Measurements from ENCODE around the gene PPM1E. TPM values are rescaled to one million over a fixed set of nuclear protein-coding genes. Genes with fewer than 3 reads are reported as not detected.

PPM1E gene
- total and polyA plus RNA-seq, 2 of the 4 experiments (the other 2 are of a cell fraction): under 0.01 to 0.05 TPM

GRCh38 chr17:58710948-58711552, 44.6 kb upstream of the PPM1E start:
- Histone ChIP-seq H2BK5ac (ENCODE audit: low read depth, low read length, poor library complexity, severe bottlenecking) (no peak overlapping the region), H3K4me2 (ENCODE audit: low read depth, low read length) (no peak overlapping the region), H3K27ac (ENCODE audit: insufficient read depth, low read length) (no peak overlapping the region), H3K36me3 (ENCODE audit: control insufficient read depth, insufficient read depth, low read length) (0 out of 2 replicates have a peak, but pooled peaks cover 2% of the 10 kb centered on the region), H3K4me1 (ENCODE audit: control insufficient read depth, insufficient read depth, low read length) (no peaks in the 10 kb centered on the region), H4K8ac (ENCODE audit: low read depth in 2 of 2, low read length in 2 of 2) (no peak overlapping the region), H4K20me1 (ENCODE audit: insufficient read depth, low read length) (no peaks in the 10 kb centered on the region), H3K56ac (ENCODE audit: extremely low read depth, insufficient read depth, low read length) (no peak overlapping the region), H3K14ac (replicated peaks; ENCODE audit: low read depth, low read length) (no peak overlapping the region), H4K91ac (ENCODE audit: insufficient read depth, low read depth, low read length) (no peak overlapping the region), H3K9ac (ENCODE audit: low read depth, low read length) (no peak overlapping the region), H3K23ac (ENCODE audit: low read depth, low read length) (no peak overlapping the region), H3K18ac (ENCODE audit: low read depth, low read length) (no peak overlapping the region), H3K9me1 (ENCODE audit: insufficient read depth, low read length) (no peaks in the 10 kb centered on the region), H2BK20ac (ENCODE audit: low read depth, low read length) (no peak overlapping the region; the same call in 1 of the 2 replicates), H2BK120ac (ENCODE audit: low read depth, low read length) (no peak overlapping the region), H2AK9ac (replicated peaks; ENCODE audit: low read depth, low read length, poor library complexity) (no peak overlapping the region), H3K27me3 (ENCODE audit: control insufficient read depth, insufficient read depth, low read length) (no peaks in the 10 kb centered on the region), H2AFZ (replicated peaks; ENCODE audit: low read length, poor library complexity) (no peak overlapping the region), H3K4ac (ENCODE audit: low read depth, low read length) (no peak overlapping the region), H3K4me3 (ENCODE audit: insufficient read depth, low read depth, low read length) (no peak overlapping the region), H3K9me3 (ENCODE audit: control insufficient read depth, insufficient read depth, low read length) (no peaks in the 10 kb centered on the region), H2AK5ac (ENCODE audit: low read depth, low read length) (no peak overlapping the region), H4K5ac (ENCODE audit: low read depth, low read length) (no peak overlapping the region), H3K79me1 (ENCODE audit: low read depth in 1 of 2, low read length in 2 of 2) (no peaks in the 10 kb centered on the region), H2BK15ac (ENCODE audit: low read depth, low read length) (no peak overlapping the region)
- dilution Hi-C loops (cut with HindIII; ENCODE audit: low sequenced_read_pairs, unreplicated experiment) (no loop called here), intact Hi-C loops (cut with micrococcal nuclease) (loop anchor here (1.0 to 10.0 kb wide), 4 partner anchors 56 to 293 kb away; no protein-coding TSS in a partner anchor), in situ Hi-C loops (cut with MboI; ENCODE audit: low sequenced_read_pairs) (loop anchor here (5.0 kb wide), 1 partner anchor 296 kb away; no protein-coding TSS in a partner anchor)
- ATAC-seq (ENCODE audit: low read depth): peak; percentile 65; the same call in 1 of the 2 replicates
- ChIA-PET POLR2A (ENCODE audit: unreplicated experiment) (no interaction called here), CTCF (interaction anchor here (0.5 to 2.8 kb wide), 9 partner anchors 11 to 293 kb away, joined by 3 to 28 read pairs (median 4); partner anchors contain the start of gene TEX14)
- no TSS peak for BruUV-seq (replicated peaks)
- WGBS, 2 experiments (ENCODE audit: extremely low coverage in 2 of 2, insufficient read length in 1 of 2): no CpG with 5 or more reads among the region's 4 CpGs
- no peak for TF ChIP-seq FOS (IDR thresholded peaks at IDR 0.05; ENCODE audit: low read depth, low read length)
- peak; percentile 85 for TF ChIP-seq SMC3 (IDR thresholded peaks at IDR 0.05; ENCODE audit: low read depth, low read length)
- no peak for TF ChIP-seq MAZ (IDR thresholded peaks at IDR 0.05; ENCODE audit: borderline replicate concordance, low read depth, low read length)
- TF ChIP-seq RCOR1 (IDR thresholded peaks at IDR 0.05; ENCODE audit: insufficient replicate concordance, low read length): no peak
- TF ChIP-seq RAD21 (IDR thresholded peaks at IDR 0.05; ENCODE audit: low read length): peak; percentile 75
- TF ChIP-seq MAFK (IDR thresholded peaks at IDR 0.05; ENCODE audit: low read depth, low read length): no peak
- TF ChIP-seq CTCF (conservative IDR thresholded peaks at IDR 0.05; ENCODE audit: low read depth, low read length): peak; percentile 79
- peak; percentile 69 for DNase-seq

All from IMR-90 (cell line).